ENCODE data around the gene STXBP6. TPM values are rescaled to one million over a fixed set of nuclear protein-coding genes. Genes with fewer than 3 reads are reported as not detected.
"Not testable (repeated sequence)": the region's sequence is repeated elsewhere in the genome, so short reads cannot be mapped to it uniquely, and the experiment has no call there.

Gene STXBP6
- total RNA-seq, 1 donor from 2014 or later = 4.9 TPM

DNA sequence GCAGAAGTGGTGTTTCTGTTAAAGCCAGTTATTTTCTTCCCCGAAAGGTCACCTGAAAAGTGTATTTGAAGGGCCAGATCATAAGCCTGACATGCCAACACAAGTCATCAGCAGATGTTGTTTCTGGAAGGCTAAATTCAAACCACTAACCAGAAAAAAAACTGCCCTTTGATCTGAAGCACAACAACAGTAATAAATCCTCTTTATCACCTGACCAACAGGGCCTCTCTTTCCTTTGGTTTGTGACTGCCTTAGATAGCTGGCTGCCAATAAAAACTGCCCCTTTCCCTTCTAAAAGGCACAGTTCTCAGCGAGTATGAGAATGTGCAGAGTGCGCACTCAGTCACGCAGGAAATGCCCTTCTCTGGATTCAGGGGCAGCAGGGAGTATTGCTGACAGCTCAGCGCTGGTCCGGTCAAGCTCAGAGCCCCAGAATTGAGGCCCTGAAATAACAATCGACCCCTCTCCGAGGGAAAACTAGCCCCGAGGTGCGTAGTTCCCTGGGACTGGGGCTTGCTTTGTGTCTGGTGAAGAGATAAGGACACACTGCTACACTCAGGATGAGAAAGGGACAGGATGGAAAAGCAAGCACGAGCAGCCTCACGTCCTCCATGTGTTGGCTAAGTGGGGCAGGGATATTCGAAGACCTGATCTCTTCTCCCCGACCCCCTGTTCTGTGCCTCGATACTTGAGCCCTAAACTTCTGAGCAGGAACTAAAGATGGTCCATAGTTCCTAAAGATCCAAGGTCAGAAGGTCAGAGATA is 231.7 kb downstream of the STXBP6 start:
- no peak for DNase-seq

DNA sequence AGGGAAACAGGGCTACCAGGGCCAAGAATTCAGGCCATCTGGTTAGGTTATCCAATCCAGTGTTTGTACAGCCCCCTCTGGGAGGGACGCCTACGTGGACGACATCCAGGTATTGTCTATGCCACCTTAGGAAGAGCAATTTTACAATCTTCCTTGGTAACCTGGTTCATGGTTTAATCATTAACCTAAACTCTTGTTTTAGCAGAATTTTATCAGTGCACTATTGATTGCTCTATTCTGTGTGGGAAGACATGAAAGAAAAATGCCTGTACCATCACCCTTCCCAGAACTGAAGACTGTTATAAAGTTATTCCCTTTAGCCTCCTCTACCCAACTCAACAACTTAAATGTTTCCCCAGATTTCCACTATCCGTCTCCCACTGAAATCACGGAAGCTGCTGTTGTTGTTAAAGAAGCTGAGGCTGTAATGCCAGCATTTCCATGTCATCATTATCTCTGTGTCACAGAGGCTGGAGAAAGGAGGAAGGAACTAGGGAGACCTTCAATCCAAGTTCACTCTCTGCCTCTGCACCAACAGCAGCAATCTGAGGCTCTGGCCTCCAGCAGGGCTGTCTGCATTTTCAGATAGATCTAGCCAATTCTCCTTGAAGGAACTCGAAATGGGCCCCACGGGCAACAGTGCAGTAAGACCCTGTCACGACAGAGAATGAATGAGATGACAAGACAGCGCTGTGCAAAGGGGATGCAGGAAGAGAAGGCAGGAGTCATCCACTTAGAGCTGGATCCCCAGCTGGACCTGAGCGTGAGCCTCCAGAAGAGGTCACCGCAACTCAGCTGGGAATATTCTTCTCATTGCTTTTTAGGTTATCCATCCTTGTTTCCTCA is 232.5 kb downstream of the STXBP6 start:
- DNase-seq = no peak

DNA sequence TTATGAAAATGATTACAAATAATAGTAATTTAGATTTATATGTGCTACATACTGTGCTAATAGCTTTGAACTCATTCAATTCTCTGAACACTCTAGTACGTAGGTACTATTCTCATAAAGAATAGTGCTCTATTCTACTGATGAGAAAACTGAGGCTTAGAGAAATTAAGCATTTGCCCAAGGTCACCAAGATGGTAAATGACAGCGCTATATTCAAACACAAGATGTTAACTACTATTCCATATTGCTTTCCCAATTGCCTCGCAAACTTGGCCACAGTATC is 233.1 kb downstream of the STXBP6 start:
- DNase-seq = no peak

DNA sequence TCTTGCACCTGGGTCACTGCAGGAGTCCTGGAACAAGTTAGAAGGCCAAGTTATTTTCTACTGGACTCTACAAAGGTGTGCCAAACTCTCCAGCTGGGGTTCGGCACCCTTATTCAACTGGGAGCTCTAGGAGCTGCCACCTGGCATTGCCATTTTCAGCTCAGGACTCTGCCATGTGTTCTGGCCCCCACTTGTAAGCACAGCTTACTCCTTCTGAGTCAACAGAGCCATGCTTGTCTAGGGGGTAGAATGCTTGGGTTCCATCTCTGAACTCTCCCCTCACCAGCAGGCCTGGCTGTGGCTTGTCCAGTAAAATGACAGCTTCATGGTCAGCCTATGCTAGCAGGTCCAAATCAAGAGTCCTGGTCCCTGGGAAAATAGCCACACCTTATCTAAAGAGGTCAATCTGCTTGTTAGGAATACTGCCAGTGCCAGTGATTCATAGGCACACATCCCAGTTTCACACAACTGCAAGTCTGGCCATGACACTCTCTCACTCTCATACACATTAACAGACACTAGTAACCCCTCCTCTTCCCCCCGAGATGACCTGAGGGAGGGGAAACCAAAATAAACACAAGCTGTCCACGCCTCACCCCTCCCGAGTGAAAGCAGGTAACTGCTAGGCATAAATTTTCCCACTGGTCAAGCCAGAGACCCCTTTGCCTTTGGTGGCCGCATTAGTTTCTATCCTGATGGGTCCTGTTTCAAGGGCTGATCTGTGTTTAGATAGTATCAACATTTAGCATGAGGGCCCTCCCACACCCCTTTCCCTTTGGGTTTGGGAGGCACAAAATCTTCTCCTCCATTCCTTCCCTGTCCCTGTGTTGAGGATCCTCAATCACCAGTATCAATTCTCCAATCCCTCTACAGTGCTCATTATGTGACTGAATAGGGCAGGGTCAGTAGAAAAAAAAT is 233.7 kb downstream of the STXBP6 start:
- no peak for DNase-seq

DNA sequence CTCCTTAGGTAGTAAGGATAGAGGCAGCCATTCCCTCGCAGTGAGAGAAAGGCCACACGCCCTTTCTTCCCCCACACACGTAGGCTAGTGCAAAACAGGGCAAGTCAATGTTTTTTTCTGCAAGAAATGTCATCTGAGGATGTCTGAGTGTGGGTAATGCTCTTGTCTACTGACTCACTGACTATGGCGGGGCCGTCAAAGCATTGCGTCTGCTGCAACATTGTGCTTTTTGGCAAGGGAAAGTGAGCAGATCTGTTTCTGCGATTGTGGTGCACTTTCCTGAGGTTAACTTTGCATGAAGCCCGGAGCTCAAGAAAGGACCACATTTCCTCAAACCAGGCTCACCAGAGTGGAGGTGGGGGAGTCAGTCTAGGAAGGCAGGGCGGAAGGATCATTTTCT is 234.4 kb downstream of the STXBP6 start:
- no peak for DNase-seq

DNA sequence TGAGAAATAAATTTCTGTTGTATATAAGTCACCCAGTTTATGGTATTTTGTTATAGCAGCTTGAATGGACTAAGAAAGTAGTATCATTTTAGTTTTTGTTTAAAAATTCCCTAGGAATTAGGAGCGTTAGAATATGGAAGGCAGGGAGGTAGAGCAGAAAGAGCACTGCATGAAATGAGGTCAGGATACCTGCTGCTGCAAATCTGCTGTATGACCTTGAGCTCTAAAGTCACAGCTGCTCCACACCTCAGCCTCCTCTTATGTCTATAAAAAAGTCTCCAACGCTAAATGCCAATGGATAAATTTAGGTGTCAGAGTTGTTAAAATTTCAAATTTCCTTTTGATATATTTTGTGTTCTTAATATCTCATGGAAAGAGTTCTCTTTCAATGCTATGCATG is 235.0 kb downstream of the STXBP6 start:
- no peak for DNase-seq

DNA sequence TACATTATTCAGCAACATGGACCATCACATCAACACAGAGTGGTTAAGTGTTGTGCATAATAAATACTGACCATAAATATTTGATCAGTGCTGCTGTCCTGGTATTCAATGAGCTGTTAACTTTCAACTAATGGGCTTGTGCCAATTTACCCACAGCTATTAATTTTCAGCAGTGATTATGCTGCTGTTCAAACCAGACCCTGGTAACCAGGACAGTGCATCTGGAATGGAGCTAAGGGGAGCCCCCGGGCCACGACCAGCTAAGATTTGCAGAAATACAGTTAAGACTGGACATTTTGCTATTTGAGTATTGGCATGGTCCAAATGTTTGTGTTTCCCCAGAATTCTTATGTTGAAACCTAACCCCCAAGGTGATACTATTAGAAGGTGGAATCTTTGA is 235.6 kb downstream of the STXBP6 start:
- DNase-seq = no peak

DNA sequence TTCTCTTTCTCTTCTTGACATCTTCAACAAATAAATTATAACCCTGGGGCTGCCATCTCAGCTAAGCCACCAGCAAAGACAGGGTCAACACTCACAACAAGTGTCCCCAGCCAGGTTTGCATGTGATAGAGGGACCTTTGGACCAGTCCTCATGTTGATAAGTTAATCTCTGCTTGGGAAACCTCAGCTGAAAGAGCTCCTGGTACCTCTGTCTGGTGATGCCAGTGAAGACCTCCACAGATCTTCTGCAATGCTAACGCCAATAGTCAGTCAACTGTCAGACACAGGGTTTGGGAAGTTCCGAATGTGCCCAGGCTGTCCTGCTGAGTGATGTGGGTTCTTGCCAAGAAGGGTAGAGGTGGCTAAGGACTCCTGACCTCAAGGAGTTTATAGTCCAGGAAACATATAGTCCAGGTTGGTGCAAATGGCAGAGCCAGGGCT is 236.1 kb downstream of the STXBP6 start:
- no peak for DNase-seq

DNA sequence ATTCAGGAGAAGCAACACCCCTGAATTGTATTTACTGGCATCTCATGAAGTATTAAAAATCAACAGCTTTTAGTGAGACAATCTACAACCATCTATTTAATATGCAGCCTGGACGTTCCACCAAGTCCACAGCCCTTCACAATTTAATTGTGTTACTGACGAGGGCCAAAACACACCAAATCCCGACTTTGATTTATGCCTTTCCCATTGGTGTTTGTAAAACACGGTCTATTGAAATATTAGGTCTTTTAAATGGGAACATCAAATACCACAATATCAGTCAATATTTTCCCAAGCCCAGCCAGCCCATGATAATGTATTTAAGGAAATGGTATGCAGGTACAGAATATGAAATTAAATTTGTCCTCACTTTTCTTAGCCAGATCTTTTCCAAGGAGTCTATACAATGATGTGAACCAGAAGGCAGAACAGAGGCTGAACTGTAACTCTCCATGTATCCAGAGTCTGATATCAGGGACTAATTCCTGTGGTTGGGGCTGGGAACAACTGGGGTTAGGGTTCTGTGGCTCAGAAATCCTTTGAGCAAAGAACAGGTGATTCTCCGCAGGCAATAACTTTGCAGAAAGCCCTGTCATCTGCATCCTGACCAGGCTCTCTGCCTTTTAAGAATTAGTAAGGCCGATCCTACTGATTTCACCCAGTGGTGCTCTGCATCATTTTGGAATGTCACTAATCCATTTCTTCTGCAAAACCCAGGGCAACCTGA is 236.7 kb downstream of the STXBP6 start:
- DNase-seq = no peak

DNA sequence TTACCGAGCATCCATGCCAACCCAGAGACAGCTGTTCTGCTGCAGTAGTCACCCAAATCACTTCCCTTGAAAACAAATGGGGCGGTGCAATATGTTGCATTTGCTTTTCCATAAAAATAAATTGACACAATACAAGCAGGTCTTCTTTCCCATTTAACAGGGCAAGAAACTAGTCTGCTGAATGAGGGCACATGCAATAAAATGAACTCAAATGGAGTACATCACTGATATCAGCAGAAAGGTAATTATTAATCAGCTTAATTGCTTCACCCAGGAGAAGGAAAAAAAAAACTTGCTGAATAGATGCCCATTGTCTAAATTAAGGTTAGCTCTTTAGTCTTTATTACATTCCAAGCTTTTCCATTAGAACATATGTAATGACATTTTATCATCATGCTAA is 240.8 kb downstream of the STXBP6 start:
- no peak for DNase-seq

DNA sequence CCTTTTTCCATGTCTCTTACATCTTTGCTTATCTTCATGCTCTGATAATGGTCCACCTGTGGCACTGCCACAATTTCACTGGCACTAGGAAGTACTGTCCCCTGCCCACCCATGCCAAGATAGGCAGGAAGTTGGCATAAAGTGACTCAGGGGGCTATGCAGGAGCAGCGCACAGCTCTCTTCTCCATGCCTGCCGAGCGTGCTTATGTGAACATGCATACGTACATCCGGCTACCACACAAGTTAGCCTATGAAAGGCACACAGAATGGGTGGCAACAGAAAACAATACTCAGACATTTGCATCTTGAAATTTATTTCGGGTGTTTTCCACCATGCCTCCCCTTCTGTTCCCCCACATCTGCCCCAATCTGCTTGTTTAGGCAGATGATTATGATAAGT is 241.5 kb downstream of the STXBP6 start:
- DNase-seq = no peak

DNA sequence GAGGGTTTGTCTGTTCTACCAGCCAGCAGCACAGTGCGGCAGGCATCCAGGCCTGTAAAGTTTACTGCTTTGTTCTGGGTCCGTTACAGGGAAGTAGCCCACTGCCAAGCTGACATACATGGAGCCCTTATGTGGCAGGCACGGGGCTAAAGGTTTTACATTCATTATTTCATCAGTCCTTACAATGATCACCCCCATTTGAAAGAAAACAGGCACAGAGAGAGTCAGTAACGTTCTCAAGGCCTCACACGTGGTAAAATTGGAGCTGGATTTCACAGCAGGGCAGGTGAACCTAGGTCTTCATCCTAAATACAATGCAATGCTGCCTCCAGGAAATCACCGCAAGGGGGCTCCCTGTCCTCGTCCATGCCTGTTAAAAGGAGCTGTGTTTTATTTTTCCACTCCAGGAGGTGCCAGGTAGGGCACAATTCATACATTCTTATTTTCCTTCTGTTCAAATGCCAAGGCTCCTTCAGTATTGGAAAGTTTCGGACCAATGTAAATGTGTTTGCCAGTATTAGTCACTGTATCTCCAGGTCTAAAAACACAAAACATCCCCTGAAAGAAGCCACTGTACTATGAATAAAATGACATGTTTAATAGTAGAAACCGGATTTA is 243.8 kb downstream of the STXBP6 start:
- DNase-seq = peak; percentile 49

DNA sequence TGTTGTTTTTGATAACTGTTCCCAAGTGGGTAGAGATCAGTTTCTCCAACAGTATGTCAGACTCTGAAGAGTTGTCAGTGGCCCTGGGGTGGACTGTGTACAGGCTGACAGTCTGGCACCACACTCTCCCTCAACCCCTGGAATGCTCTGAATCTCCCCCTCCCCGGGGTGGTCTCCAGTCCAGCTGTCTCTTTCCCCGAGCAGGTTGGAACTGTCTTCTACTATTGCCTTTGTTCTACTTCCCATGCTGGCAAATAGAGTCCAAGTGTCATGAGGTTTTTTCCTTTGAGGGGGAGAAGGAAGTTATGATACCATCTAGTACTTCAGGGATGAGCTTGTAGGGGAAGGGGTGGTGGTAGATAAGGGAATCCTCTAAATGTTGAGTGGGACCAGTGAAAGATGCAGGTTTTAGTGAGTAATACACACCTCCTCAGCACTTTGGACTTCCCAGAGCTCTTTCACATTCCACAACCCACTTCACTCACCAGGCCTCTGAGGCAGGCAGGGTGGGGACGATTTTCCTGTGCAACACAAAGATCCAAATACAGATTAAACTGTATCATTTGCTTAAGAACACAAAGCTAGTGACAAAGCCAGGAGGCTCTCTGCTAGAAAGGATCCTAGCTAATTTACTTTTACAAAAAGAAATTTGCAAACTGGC is 245.3 kb downstream of the STXBP6 start:
- DNase-seq = no peak

DNA sequence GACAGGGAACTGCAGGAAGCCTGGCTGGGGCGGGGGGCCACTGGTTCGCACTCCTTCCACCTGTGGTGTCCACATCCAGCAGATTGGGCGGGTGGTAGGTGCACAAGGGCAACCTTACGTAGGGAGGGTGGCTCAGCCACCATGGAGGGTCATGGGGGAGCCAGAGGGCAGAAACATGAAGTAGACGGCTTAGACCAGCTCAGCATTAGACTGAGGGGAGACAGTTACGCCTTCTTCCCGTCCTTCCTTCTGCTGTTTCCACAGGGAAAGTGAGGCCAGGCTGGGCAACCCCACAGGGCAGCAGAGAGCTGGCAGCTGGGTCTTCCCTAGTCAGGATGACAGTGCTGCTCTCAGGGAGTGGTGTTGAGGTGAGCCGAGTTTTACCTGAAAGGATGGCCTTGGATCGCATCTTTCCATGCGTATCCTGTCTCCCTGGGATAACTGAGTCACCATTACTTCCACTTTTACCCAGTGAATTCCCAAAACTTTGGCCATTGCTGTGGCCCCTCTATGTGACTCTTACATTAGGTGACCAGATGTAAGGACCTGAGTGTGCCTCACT is 245.9 kb downstream of the STXBP6 start:
- no peak for DNase-seq

DNA sequence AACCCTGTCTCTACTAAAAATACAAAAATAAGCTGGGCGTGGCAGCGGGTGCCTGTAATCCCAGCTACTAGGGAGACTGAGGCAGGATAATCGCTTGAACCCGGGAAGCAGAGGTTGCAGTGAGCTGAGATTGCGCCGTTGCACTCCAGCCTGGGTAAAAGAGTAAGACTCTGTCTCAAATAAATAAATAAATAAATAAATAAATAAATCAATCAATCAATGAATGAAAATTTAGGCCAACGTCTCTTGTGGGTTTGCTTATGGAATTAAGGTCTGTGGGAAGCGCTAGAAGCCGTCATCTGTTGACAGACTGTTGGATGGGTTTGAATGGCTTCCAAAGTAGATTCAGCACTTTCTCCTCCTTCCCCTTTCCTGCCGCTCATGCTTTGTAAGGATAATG is 246.5 kb downstream of the STXBP6 start:
- DNase-seq = not testable (repeated sequence)

DNA sequence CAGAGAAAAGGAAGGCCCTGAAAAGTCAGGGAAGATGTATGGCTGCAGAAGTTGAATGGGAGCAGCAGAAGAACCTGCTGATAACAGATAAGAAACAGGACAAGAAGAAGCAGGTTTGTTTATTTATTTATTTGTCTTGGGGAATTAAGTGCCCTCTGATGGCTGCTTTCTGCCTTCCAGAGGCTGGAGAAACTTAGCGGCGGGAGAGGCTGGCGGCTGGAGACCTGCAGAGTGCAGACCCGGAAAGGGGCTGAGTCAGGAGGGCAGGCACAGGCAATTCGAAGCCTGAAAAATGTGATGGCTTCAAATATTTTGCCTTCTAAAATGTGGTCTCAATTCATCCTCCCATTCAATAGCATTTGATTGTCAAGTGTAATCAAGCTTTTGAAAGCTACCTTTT is 247.7 kb downstream of the STXBP6 start:
- DNase-seq = no peak

DNA sequence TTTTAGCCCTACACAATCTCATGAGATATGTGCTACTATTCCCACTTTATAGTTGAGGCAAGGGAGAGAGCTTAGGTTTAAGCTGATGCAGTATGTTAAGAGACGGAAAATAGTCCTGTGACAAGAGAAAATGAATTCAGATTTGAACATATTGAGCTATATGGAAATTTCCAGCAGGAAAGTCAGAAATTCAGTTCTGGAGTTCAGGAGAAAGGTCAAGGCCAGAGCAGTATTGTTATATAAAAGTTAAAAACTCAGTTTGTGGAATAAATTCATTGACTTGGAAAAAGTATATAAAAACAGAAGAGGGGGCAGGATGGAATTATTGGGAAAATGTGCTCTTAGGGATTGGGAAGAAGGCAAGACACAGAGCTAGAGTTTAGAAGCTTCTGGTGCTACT is 248.9 kb downstream of the STXBP6 start:
- no peak for DNase-seq

DNA sequence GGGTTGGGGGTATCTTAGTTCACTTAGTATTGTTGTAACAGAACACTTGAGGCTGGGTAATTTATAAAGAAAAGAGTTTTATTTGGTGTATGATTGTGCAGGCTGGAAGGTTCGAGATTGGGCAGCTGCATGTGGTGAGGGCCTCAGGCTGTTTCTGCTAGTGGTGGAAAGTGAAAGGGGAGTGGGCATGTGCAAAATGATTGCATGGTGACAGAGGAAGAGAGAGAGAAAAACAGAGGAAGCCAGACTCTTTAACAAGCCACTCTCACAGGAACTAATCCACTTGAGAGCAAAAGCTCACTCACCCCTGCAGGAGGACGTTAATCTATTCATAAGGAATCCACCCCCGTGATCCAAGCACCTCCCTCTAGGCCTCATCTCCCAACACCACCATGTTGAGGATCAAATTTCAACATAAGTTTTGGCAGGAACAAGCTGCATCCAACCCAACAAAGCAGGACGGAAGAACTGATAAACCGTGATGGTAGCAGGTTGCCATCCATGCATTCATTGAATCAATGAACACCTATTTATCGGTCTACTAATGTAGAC is 251.0 kb downstream of the STXBP6 start:
- no peak for DNase-seq

DNA sequence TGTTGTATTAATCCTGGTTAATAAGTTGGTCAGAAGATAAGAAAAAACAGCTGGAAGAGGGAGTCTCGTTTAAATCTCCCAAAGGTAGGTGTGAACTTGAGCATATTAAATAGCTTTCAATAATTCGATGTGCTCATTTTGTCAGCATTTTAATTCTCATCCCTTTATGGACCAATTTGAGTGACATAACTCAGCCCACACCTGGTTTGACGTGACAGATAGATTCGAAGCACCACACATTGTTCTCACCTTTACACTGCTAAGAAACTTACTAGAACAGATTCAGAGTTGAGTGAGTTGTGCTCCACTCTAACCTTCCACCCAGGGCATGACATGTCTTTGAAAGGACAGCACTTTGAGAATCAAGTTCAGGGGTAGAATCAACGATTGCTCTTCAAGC is 254.5 kb downstream of the STXBP6 start:
- no peak for DNase-seq

DNA sequence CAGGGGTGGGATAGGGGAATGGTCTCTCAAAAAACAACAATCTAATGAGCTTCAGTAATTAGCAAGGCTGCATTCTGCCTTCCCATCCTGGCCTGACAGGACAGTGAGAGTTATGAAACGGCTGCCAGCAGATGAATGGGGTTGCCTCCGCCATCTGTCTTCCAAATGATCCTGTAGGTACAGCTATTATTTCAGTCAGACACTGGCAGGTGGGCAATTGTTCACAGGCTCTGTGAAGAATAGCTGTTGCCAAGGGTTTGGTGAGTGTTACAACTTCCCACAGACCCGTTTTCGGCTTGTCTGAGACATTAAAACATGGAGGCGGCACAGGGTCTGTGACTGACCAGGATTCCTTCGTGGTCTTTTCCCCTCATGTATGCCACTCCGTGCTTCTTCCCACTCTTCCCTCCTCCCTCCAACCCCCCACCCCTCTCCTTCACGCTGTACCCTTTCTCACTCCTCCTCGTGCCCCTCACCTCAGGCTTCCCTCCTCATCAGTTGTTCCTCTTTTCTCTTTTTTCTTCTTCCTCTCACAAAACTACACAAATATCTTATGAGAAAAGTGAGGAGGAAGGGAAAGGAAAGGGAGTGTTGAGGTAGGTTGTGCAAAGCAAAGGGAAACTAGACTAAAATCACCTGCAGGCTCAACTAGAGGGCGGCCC is 255.2 kb downstream of the STXBP6 start:
- no peak for DNase-seq
